HG03558 (cell line): ENCODE results near the gene ATP6V0E1.
"Not testable (repeated sequence)": the region's sequence is repeated elsewhere in the genome, so short reads cannot be mapped to it uniquely, and the experiment has no call there.

ENCODE experiments used
- ATAC-seq: cut with Tn5 transposase; IDR thresholded peaks from one replicate; pipeline ENCODE4 v1.9.1; 2021; ENCODE audit warnings: moderate number of reproducible peaks; ENCODE audit not compliant: unreplicated experiment; ENCODE audit errors: extremely low read depth

Gene ATP6V0E1

DNA sequence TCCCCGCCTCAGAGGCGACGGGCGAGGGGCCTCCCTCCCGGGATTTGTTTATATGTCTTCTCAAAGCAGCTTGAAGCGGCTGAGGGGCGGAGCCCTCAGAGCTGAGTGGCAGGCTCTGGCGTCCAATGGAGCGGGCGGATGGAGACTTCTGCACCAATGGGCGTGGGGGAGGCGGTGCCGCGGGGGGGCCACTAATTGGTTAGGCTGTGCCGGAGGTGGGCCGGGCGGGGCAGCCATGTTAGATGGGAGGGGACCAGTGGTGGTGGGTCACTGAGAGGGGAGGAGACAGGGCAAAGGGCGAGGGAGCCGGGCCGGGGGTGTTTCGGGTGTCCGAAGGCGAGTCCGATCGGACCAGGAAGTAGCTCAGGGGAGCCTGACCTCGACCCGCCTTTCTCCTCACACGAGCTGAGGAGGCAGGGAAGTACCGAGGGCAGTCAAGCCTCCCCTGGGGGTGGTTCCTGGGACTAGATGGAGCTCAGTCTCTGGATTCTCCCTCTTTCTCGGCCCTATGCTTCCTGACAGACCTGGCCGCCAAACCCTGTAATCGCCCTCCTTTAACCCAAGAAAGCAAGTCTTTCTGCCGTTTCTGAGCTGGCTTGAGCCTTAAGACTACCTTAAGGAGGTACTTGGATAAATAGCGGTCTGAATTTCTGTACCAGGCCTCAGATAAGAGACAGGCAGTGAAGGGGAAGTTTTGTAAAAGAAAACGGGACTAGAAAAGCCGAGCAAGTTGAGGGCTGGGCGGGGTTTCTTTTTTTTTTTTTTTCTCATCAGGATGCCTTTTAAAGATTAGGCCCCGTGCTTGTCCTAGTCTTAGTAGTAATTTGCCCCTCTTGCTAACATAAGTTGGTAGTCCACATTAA lies 73.7 kb downstream of the ATP6V0E1 start:
- ATAC-seq: peak; percentile 55

DNA sequence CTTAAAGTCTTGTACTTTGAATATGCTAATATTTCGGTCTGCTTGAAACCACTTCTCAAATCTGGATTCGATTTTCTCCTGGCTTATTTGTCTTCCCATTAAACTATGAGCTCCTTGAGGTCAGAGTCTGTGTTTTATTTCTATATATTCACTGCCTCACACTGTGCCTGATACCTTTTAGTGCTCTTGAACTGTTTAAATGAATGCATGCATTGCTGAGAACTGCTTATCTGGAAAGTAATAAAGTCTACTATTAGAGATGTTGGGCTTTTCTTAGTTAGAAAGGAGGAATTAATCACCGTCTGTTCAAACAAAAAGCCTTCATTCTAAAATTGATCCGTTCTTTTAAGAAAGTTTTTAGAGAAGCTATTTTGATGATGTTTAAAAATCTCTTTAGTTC lies 78.6 kb downstream of the ATP6V0E1 start:
- ATAC-seq: no peak

DNA sequence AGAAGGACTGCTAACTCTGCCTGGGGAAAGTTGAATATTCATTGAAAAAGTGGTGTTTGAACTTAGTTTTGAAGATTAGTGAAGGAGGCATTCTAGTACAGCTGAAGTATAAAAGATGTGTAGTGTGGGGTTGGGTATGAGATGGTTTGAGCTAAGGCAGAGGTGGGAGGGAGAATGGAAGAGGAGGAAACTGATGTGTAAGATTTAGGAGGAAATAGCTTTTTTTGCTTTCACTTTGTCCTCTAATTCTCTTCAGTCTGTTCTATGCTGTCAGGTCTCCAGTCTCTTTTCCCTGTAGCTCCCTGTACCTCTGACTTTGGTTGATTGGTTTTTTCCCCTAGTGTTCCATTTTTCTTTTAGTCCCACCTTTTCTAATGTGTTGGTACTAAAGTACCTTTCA lies 81.6 kb downstream of the ATP6V0E1 start:
- no peak for ATAC-seq

DNA sequence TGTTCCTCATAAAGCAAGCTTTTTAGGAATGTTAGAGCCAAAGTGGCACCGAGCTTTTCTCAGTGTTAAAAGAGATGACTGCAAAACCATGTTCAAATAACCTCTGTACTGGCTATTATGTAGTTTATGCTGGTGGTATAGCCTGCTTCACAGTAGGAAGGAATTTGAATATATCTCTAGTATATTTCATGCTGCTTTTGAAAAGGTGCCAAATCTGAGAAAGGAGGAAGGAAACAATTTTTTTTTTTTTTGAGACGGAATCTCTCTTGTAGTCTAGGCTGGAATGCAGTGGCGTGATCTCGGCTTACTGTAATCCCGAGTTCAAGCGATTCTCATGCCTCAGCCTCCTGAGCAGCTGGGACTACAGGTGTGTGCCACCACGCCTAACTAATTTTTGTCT lies 86.1 kb downstream of the ATP6V0E1 start:
- no peak for ATAC-seq

DNA sequence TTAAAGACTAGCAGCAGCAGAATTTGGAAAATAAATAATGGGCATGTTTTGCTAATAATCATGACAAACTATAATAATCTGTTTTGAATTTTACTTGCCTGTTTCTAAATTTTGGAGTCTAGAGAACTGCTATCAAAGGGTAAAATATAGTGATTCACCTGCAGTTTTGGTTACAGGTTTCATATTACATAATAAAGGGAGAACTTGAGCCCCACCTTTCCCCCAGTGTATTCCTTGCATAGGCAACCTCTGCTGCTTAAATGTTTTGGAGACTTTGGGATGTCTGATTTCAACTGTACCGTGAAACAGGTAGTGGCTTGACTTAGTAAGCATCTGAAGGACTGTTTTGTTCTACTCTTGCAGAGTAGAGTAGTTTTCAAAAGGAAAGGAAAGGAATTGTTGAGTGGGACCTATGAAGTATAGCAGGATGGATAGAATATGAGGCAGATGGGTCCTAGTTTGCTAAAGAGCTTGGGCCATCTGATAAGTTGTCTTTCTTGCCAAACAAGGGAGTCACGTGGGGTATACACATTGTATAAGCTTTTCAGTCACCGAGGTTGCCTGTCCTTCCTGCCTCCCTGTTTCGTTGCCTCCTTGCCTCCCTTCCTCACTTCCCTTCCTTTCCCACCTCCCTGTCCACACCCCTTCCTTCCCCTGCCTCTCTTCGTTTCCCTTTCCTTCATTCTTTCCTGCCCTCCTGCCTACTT lies 91.7 kb downstream of the ATP6V0E1 start:
- no peak for ATAC-seq

DNA sequence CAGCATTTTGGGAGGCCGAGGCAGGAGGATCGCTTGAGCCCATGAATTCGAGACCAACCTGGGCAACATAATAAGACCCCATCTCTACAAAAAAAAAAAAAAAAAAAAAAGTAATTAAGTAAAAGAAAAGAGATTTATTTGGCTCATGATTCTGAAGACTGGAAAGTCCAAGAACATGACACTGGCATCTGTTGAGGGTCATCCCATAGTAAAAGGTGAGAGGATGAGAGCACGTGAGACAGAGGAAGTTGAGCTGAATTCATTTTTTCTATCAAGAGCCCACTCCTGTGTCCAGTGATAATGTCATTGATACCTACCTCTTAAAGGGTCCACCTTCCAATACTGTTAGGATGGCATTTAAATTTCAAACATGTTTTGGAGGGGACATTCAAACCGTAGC lies 92.4 kb downstream of the ATP6V0E1 start:
- no peak for ATAC-seq

DNA sequence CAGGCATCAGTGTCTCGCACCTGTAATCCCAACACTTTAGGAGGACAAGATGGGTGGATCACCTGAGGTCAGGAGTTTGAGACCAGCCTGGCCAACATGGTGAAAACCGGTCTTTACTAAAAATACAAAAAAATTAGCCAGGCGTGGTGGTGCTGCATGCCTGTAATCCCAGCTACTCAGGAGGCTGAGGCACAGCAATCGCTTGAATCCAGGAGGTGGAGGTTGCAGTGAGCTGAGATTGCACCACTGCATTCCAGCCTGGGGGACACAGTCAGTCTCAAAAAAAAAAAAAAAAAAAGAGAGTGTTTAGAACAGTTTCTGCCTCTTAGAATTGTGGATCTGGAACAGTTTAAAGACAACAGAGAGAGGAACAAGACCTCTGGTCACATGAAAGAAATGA lies 92.9 kb downstream of the ATP6V0E1 start:
- not testable (repeated sequence) for ATAC-seq

DNA sequence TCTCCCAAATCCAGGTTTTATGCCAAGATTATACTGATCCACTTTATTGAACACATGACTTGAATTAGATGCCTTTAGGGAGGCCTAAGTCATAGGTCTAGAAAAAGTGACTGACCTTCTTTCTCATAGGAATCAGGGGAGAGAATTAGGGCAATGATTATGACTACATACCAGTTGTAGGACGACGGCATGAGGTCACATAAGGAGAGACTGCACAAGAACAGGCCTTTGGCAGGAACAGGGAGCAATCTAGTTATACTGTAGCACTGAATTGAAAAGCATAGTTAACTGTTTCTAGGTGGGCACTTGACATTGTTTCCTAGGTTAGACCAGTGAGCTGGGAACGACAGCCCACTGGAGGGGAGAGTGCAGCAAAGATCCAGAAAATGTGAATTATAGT lies 95.3 kb downstream of the ATP6V0E1 start:
- no peak for ATAC-seq
